K562 (cell line): ENCODE measurements around the gene WASF2. TPM values are rescaled to one million over a fixed set of nuclear protein-coding genes. Genes with fewer than 3 reads are reported as not detected.

Source experiments
- CTBP1 ChIP-seq: fragments of 450-650 bp; IDR thresholded peaks from 2 replicates; pipeline ENCODE4 v1.6.1; 2016; ENCODE audit warnings: borderline replicate concordance
- HDAC1 ChIP-seq, 2 experiments: fragments of 450-650 bp; IDR thresholded peaks; 2 replicates each; pipeline ENCODE4 v1.6.1; 2016 to 2017; ENCODE audit warnings: inconsistent platforms in 1 of 2, mild to moderate bottlenecking in 1 of 2, moderate library complexity in 1 of 2
- MAX ChIP-seq: sonication (generic); formaldehyde crosslinking; IDR thresholded peaks from 2 replicates; pipeline ENCODE4 v1.9.0; 2022; ENCODE audit warnings: mild to moderate bottlenecking, missing genetic modification reagents
- MYBL2 ChIP-seq, 2 experiments: fragments of 450-650 bp in 1 of 2; sonication (generic) in 1 of 2; formaldehyde crosslinking in 1 of 2; IDR thresholded peaks; 2 replicates each; pipeline versions ENCODE4 v1.6.1 to v1.8.1; 2017 to 2022; ENCODE audit warnings: borderline replicate concordance in 1 of 2, inconsistent platforms in 1 of 2, low read depth in 1 of 2, mild to moderate bottlenecking in 1 of 2, missing genetic modification reagents in 1 of 2, moderate library complexity in 1 of 2
- MYNN ChIP-seq, 2 experiments: sonication (generic); formaldehyde crosslinking in 1 of 2; IDR thresholded peaks; 2 replicates each; pipeline versions ENCODE4 v1.5.0 to v1.6.1; 2016 to 2020; ENCODE audit warnings: antibody characterized with exemption in 1 of 2, missing genetic modification reagents in 1 of 2
- NR2F6 ChIP-seq: fragments of 450-650 bp; formaldehyde crosslinking; IDR thresholded peaks from 2 replicates; pipeline ENCODE4 v1.4.0; 2020; ENCODE audit warnings: mild to moderate bottlenecking
- RCOR1 ChIP-seq, 2 experiments: IDR thresholded peaks; 2 replicates each; pipeline ENCODE4 v1.6.1; 2012; ENCODE audit warnings: low read depth in 2 of 2, low read length in 2 of 2, borderline replicate concordance in 1 of 2, improper control_type of control experiment in 1 of 2
- REST ChIP-seq, 2 experiments: fragments of 450-650 bp; formaldehyde crosslinking in 1 of 2; IDR thresholded peaks; 2 replicates each; pipeline versions ENCODE4 v1.4.0 to v1.6.1; 2014 to 2020; ENCODE audit warnings: mild to moderate bottlenecking in 2 of 2, borderline replicate concordance in 1 of 2, low read depth in 1 of 2
- RFX5 ChIP-seq: IDR thresholded peaks from 2 replicates; pipeline ENCODE4 v1.6.1; 2011; ENCODE audit warnings: low read depth, mild to moderate bottlenecking, improper control_type of control experiment, low read length
- SOX6 ChIP-seq: fragments of 450-650 bp; IDR thresholded peaks from 2 replicates; pipeline ENCODE4 v1.6.1; 2014; ENCODE audit warnings: mild to moderate bottlenecking
- TAF15 ChIP-seq: fragments of 200-400 bp; formaldehyde crosslinking; IDR thresholded peaks from 2 replicates; pipeline ENCODE4 v1.6.1; 2017; ENCODE audit warnings: mild to moderate bottlenecking, low read depth, low read length, moderate library complexity
- TRIM25 ChIP-seq: fragments of 450-650 bp; IDR thresholded peaks from 2 replicates; pipeline ENCODE4 v1.7.0; 2016; ENCODE audit warnings: borderline replicate concordance
- ZBTB34 ChIP-seq: fragments of 250-450 bp; sonication (Bioruptor Pico); IDR thresholded peaks from 2 replicates; pipeline ENCODE4 v1.8.0; 2021; ENCODE audit warnings: mild to moderate bottlenecking, moderate library complexity
- polyA plus RNA-seq, 8 experiments: library from polyadenylated mRNA; depleted of rRNA in 4 of 8; stranded (reverse) in 5 of 8; unstranded in 3 of 8; fragments of >200 nt; fragmentation: Nextera tagmentation in 2 of 8; fragmentation: Illumina TruSeq in 1 of 8; extraction: Ambion mirVana in 2 of 8; extraction: Trizol in 1 of 8; gene quantifications; 2 replicates each; pipeline versions ENCODE4 v1.2.1 to v1.2.3, GENCODE V29; 2011 to 2014; ENCODE audit warnings: inconsistent platforms in 1 of 8, missing spikeins in 1 of 8
- total RNA-seq, 7 experiments: library from RNA; depleted of rRNA in 6 of 7; stranded (reverse); fragments of >200 nt in 6 of 7; fragmentation: Illumina TruSeq in 2 of 7; extraction: Trizol in 2 of 7; gene quantifications; 2 replicates each; pipeline versions ENCODE4 v1.2.1 to v1.2.3, GENCODE V29; 2011 to 2021; ENCODE audit warnings: low replicate concordance in 1 of 7

WASF2 gene
- total and polyA plus RNA-seq, 9 of the 15 experiments (the other 6 are each of a cell fraction or from before 2014, with no cell fraction given) = 8.2 to 163 (median 31.2) TPM

- 0 out of 2 replicates have a peak, but pooled peaks have one; percentile 17 for TF ChIP-seq SOX6
- TF ChIP-seq RFX5 = 0 out of 2 replicates have a peak, but pooled peaks have one; percentile 28
- TF ChIP-seq HDAC1 (IDR thresholded peaks at IDR 0.05) = 0 out of 4 replicates have a peak, but pooled peaks of 1 of the 2 experiments have one; percentile 15
- no peak for TF ChIP-seq TAF15
- no peak for TF ChIP-seq ZBTB34
- TF ChIP-seq REST (IDR thresholded peaks at IDR 0.05; ENCODE audit: borderline replicate concordance) = peak; percentile 80
- TF ChIP-seq REST (CRISPR knock-in tag; IDR thresholded peaks at IDR 0.05; ENCODE audit: low read depth) = no peak
- TF ChIP-seq TRIM25 = no peak
- peak; percentile 71; the same call in 1 of the 2 replicates for TF ChIP-seq MAX (CRISPR knock-in tag)
- peak; percentile 5 to 18; a peak in 2 of 4 replicates for TF ChIP-seq RCOR1 (IDR thresholded peaks at IDR 0.05; ENCODE audit: borderline replicate concordance in 1 of 2, low read depth in 2 of 2, low read length in 2 of 2)
- TF ChIP-seq NR2F6 = 0 out of 2 replicates have a peak, but pooled peaks have one; percentile 50
- TF ChIP-seq MYBL2 (IDR thresholded peaks at IDR 0.05; ENCODE audit: low read depth) = no peak
- TF ChIP-seq MYBL2 (CRISPR knock-in tag; IDR thresholded peaks at IDR 0.05; ENCODE audit: borderline replicate concordance) = peak; percentile 36; the same call in 1 of the 2 replicates
- TF ChIP-seq MYNN (IDR thresholded peaks at IDR 0.05) = 0 out of 2 replicates have a peak, but pooled peaks have one; percentile 17
- TF ChIP-seq MYNN (CRISPR knock-in tag; IDR thresholded peaks at IDR 0.05) = no peak
- peak; percentile 65 for TF ChIP-seq CTBP1
Measured at GRCh38 chr1:27357281-27358037, 132.5 kb downstream of the WASF2 start (continued).
